HG02763 (cell line): ENCODE data around the gene MYO1H.
"Not testable (repeated sequence)": the region's sequence is repeated elsewhere in the genome, so short reads cannot be mapped to it uniquely, and the experiment has no call there.

Experiments used
- ATAC-seq: cut with Tn5 transposase; IDR thresholded peaks from one replicate; pipeline ENCODE4 v1.9.1; 2021; ENCODE audit warnings: mild to moderate bottlenecking, moderate library complexity; ENCODE audit not compliant: unreplicated experiment

MYO1H gene

DNA sequence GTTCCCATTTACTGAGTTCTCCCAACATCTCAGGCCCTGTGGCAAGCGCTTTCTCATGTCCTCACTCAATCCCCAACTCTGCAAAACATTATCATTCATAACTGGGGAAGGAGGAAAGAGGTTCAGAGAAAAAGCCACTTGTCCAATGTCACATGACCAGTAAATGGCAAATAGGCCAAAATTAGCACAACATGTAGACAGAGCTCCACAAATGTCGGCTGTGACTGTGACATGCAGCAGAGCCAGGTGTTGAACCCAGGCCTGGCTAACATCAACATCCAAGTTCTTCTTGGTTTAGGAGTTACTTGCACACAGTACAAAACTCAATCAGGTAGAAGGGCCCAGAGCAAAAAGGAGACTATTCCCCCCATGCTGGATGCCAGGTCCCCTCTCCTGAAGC lies 118.6 kb downstream of the MYO1H start:
- ATAC-seq, result no peak

DNA sequence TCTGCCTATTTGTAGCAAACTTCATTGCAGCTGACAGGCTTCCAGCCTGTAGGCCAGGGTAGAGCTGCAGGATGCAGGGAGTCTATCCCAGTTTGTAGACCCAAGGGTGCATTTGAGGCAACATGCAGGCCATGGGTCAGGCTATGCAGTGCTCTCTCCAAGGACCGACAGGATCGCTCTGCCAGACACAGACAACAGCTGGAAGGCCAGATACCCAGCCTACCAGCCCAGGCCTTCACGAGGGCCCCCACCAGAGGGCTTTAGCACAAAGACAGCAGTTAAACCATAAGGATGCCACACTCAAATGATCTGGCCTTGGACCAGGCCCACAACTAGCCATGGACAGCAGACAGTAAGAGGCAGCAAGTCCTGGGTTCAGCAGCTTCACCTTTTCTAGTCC lies 119.1 kb downstream of the MYO1H start:
- ATAC-seq, result no peak

DNA sequence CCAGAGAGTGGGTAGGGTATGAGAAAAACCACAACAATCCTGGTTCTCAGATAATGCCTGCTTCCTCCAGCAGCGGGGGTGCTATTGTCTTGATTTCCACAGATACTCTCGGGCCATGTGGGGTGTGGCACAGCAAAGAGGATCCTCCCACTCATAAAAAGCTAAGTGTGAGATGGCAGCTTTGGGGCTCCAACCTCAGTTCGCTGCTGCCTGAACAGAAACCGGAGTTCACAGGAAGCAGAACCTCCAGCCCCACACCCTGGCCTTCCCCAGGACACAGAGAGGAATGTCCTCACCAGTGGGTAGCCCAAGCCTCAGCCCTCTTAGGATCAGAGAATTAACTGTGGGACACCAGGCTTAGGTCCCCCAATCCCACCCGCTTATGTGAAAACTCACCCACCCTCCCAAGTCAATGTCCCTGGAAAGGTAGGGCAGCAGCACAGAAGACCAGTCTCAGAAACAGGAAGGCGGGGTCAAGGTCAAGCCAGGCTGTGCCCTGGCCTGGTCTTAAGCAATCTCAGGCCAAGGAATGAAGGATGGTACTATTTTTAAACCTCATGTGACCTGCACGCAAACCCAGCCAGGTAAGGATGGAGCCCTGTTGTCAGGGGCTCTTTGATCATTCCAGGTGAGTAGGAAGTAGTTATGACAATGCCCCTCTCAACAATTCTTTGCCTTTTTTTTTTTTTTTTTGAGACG lies 120.4 kb downstream of the MYO1H start:
- no peak for ATAC-seq

DNA sequence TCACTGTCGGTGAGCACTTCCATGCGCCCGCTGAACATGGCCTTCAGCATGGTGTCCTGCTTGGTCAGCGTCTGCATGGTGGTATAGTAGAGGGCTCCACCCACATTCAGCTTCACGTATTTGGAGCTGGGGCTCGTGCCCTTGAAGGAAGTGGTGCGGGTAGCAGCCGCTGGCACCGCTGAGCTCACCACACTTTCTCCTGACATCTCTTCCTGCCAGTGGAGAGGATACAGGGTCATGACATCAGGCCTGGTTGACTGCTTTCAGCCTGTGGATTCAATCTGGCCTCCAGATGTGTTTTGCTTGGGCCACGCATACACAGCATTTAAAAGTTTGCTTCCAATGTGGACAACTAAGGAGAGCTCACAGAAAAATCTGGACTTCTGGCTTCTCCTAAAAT lies 121.8 kb downstream of the MYO1H start:
- ATAC-seq, result no peak

DNA sequence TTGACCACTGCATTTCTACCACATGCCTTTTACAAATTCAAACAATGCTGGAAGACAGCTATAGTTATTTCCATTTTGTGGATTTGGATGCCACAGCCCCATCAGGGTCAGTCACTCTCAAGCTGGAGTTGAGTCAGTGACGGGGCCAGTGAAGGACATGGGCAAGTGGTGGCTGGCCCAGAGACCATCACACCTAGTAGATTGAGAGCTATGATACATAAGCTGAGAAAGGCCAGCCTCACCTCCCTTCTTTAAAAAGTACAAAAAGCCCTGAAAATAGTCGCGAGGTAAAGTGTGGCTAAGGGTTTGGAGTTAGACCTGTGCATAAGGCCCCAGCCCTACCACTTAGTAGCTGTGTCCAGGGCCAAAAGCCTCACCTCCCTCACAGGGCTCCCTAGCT lies 125.3 kb downstream of the MYO1H start:
- ATAC-seq, result no peak

DNA sequence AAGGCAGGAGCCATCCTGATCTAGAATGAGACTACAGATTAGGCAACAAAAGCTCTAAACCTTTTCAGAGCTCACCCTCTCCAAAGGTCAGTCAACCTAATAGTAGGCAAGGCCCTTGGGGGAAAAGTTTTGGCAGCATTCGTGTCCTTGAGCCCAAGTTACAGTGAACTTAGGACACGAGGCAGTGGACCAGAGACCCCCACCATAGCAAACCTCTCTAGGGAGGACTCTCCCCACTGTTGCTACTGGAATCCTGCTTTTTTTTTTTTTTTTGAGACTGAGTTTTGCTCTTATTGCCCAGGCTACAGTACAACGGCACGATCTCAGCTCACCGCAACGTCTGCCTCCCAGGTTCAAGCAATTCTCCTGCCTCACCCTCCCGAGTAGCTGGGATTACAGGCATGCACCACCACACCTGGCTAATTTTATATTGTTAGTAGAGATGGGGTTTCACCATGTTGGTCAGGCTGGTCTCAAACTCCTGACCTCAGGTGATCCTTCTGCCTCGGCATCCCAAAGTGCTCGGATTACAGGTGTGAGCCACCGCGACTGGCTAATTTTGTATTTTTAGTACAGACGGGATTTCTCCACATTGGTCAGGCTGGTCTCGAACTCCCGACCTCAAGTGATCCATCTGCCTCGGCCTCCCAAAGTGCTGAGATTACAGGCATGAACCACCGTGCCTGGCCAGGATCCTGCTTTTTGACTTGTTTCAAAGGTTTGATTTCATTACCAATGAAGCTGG lies 126.0 kb downstream of the MYO1H start:
- ATAC-seq, result not testable (repeated sequence)

DNA sequence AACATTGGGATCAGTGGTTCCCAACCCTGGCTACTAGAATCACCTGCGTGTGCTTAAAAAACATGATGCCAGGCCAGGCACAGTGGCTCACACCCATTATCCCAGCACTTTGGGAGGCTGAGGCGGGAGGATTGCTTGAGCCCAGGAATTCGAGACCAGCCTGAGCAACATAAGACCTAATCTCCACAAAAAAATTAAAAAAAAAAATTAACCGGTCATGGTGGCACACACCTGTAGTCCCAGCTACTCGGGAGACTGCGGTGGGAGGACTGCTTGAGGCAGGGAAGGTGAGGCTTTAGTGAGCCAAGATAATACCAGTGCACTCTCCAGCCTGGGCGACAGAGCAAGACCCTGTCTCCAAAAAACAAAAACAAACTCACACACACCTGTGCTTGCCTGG lies 127.4 kb downstream of the MYO1H start:
- no peak for ATAC-seq

DNA sequence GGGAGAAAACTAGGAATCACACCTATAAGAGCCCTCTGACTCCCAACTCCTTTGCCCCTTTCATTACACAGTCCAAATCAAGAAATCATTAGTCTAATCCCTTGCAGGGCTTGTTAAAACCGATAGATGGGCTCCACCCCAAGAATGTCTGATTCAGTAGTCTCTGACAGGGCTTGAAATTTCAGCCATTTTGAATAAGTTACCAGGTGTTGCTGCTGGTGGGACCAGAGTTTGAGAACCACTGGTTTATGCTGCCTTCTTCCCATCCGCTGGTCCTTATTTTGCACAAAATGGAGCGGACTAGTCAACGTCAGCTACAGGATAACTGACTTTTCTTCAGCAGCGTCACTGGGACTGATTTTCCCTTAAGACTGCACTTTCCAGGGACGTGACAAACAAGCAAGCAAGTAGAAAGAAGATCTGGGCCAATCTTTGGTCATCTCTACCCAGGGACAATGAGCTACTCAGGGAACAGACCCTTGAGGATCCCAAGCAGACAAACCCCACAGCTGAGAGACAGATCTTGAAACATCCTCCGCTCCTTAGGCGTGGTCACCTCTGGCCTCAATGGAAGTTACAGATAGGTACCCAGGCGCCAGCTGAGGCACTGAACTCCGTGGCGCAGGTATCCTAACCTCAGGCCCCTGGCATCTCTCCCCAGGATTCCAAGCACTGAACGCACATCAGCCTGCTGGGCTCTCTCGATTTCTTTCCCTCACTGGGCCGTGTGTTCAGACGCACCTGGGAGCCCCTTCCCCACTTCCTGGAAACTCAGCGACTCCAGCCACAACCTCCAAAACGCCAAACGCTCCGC lies 128.5 kb downstream of the MYO1H start:
- ATAC-seq, result no peak

DNA sequence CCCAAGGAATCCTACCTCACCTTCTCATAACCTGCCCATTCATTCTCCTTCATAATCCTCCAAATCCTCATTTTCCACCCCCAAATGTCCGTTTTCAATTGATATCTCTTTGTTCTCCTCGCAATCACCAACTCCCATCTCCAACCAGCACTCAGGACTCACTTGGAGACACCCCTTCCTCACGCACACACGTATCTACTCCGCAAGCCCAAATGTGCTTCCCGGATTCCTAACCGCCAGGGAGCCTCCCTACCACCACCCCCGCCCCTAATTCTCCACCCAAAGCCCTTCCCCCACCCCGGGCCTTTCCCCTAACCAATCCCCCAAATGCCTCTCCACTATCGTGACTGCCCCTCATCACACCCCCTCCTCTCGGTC lies 129.1 kb downstream of the MYO1H start:
- peak; percentile 2 for ATAC-seq

DNA sequence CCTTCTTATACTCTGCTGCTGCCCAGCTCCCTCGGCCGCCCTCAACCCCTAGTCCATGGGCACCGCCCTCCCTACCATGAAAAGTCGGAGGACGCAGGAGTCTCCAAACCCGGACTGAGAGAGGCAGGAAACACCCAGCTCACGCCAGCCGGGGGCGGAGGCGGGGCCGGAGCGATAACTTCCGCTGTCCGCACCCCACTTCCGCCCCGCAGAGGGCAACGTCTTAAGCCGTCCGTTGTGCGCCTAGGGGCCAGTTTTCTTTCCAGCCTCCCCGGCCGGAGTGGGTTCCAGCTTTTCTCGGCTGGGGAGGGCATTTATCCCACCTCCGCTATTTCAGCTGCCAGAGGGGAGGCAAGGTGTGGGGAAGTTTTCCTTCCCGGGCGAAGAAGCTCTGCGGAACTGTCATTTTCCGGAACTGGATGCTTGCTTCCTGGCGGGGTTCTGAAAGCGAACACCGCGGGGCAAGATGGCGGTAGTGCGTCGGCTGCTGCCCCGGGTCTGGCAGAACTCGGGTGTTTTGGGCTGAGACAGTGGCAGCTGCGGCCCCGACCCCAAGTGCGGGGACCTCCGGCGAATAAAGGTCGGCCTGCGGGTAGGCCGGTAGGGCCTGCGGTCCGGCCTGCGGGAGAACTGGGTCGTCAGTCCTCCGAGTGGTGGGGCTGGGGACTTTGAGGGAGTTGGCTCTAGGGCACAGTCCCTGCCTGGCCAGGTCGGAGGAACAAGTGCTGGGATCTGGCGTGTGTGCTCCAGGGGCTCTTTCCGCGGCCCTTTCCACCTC lies 129.7 kb downstream of the MYO1H start, which contains the start of the genes KCTD10 and UBE3B:
TSS of gene KCTD10 (minus strand) at position 116 of the 778 bp plus-strand sequence. CDS start at position 78, 38 bp downstream.
TSS of gene UBE3B (plus strand) at position 450 of the 778 bp plus-strand sequence. CDS start 5,918 bp downstream, outside the sequence.
- ATAC-seq, result peak; percentile 91

DNA sequence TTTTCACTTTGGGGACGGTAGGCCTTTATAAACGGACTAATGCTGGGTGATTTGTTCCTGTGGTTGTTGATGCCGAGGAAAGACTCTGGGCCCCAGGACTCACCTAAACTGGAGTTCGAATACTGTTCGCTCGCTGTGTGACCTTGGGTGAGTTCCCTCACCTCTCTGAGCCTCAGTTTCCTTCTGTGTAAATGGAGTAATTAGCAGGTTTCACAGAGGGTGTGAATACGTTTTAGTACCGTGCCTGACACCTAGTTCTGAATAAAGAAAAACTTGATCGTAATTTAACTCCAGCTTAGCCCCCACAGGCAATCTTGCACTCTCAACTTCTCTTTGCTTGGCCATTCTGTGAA lies 130.2 kb downstream of the MYO1H start:
- no peak for ATAC-seq

DNA sequence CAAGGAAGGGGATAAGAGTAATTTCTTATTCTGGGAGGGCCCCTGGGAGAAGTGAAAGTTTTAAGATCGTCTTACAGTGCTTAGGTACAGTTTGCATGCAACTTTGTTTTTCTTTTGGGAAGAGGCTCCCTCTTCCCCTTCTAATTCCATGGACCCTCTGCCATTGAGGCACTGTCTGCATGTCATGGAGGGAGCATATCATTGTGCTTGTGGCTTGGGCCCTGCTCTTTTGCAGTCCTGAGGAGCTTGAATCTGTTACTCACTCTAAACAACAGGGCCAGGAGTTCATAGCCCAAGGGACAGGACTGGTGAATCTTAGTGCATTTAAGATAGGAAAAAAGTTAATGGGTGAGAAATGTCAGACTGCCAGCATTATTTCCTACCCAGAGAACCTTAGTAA lies 132.1 kb downstream of the MYO1H start:
- ATAC-seq, result no peak

DNA sequence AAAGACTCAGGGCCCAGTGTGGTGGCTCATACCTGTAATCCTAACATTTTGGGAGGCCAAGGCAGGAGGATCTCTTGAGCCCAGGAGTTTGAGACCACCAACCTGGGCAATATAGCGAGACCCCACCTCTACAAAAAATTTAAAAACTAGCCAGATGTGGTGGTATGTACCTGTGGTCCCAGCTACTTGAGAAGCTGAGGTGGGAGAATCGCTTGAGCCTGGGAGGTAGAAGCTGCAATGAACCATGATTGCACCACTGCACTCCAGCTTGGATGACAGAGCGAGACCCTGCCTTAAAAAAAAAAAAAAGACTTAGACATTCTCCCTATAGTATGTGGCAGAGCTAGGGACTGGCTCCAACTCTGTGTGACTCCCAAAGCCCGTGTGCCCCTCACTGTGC lies 132.7 kb downstream of the MYO1H start:
- ATAC-seq, result no peak

DNA sequence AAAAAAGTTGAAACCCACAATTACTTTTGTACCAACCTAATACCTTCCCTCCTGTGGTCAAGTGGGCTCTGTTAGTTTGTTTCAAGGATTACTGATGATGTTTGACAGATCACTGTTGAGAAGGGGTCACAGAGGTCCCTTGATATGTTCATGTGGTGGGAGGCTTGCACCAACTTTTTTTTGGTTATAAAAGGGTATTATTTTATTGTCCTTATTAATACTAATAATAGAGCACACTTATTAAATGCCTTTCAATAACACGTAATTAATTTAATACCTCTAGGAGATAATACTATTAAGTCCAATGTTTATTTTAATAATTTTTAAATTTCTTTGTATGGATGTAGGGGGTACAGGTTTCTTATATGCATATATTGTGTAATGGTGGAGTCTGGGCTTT lies 134.2 kb downstream of the MYO1H start:
- ATAC-seq, result no peak

DNA sequence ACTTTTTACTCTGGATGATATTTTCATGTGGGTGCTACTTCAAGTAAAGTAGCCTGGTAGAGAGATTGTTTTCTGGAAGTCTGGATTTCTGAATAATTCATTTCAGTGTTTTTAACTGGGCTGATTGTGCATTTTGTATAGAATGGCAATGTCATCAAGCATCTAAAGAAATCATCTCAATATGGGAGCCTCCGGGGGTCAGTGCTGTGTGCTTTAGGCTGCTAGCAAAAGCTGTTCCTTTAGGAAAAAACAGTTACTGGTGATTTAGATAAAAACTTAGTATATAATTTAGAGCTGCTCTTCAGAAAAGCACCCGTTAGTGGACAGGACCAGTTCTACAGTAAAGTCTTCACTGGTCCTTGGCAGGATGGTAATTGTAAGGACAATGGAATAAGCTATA lies 134.8 kb downstream of the MYO1H start:
- ATAC-seq, result no peak

DNA sequence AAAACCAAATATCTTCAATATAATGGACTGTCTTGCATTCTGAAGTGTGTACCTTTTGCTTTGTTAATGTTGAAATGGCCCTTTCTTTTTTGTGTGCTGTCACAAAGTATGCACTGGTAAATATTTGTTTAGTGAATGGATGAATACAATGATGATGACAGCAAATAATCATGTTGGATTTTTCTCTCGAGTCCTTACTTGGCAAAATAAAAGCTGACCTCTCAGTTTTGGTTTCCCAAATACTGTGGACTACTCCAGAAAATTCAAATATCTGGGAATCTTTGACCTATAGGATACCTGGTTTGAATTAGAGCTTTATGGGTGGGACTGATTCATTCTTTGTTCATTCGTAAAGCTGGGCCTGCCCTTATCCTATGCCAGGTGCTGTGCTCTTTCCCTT lies 135.2 kb downstream of the MYO1H start:
- no peak for ATAC-seq

DNA sequence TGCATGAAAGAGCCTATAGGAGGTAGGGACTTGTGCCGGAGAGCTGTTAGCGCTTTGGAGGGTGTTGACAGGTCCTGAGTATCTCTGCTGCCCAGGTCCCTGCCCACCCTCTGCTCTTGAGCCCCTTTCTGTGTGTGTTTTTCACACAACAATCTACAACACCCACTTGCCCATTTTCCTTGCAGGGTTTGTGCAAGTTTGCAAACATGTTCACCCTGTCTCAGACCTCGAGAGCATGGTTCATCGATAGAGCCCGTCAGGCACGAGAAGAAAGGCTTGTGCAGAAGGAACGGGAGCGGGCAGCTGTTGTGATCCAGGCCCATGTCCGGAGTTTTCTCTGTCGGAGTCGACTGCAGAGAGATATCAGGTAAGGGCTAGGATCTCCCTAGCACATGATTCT lies 135.6 kb downstream of the MYO1H start:
- ATAC-seq, result no peak

DNA sequence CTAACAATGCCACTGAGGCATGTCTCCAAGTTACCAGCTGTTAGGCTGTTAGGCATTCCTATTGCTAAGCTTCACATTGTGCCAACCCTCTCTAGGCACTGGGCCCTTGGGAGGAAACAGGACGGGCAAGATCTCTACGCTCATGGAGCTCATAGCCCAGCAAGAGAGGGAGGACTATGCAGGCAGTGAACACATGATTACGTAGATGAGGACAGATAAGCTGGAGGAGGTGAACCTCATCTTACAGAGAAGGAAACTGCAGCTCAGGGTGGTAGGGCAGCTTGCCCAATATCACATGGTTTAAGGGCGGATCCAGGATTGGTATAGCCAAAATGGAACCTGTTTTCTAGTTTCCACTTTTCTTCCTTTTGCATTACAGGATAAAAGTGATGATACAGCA lies 137.5 kb downstream of the MYO1H start:
- no peak for ATAC-seq

DNA sequence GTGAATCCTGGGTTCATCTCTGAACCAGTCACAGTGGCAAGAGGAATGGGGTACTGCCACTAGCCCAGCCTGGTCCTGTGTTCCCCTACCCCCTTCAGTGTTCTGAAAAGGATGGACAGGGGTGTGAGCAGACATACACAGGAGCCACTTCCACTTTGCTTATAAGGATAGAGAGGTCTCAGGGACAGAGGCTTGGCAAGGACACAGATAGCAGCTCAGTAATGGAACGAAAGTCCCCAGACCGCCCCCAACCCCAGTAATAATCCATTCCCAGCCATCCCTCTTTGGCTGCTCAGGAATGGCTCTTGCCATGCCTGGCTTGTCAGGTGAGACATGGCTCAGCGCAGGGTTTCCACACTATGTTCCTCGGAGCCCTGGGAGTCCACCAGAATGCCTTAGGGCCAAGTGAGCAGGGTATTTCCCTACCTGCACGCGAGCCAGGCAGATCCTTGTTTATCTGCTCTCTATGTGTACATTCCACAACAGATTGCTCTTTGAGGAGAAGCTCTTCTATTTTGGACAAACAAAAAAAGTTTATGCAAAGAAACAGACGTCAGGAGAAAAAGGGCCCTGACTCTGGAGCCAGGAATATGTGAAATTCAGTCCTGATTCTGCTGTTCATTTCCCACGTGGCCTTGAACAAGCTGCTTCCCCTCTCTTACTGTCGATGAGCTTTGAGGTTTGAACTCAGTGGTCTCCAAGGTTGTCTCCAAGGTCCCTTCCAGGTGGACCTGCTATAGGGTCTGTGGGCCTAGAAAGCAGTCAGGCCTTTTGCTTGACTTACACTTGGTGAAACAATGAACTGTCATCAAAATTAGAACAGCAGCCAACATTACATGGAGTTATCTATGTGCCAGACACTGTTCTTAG lies 139.7 kb downstream of the MYO1H start:
- ATAC-seq, result no peak

DNA sequence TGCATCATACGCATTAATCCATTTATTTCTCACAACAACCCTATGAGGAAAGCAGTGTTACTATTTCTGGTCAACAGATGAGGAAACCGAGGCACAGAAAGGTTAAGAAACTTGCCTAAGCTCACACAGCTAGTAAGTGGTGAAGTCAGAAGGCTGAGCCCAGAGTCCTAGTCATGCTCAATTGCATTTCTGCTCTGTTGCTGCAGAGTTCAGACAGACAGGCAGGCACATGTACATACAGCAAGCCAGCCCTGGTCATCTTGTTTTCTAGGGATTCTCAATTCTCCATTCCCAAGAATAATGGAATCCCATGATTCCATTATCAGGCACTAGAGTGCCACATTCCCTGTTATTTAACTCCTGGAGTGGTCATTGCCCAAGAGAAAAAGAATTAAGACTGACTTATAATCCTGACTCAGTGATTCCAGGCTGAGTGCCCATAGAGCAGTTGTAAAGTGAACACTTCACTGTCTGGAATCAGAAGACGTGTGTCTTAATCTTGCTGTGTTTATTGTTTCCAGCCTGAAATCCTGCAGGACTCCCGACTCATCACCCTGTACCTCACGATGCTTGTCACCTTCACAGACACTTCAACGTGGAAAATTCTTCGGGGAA lies 140.5 kb downstream of the MYO1H start:
- no peak for ATAC-seq
